A549 (cell line): Measurements from ENCODE around the gene GPRC5D.

ENCODE experiments used
- CBX2 ChIP-seq: fragments of 200-600 bp; sonication (generic); IDR thresholded peaks from 2 replicates; pipeline ENCODE4 v1.6.1; 2016; ENCODE audit warnings: low read depth, mild to moderate bottlenecking, borderline replicate concordance
- CEBPB ChIP-seq, 2 experiments: fragments of >200 bp in 1 of 2; sonication (Bioruptor Twin) in 1 of 2; formaldehyde crosslinking in 1 of 2; IDR thresholded peaks; 2 replicates each; pipeline ENCODE4 v1.6.1; 2012 to 2016
- EP300 ChIP-seq, 2 experiments: fragments of >200 bp; sonication (Bioruptor Twin); formaldehyde crosslinking; IDR thresholded peaks; 2 replicates in 1 of 2; 3 replicates in 1 of 2; pipeline ENCODE4 v1.6.1; 2016 to 2017
- MAFK ChIP-seq: fragments of 450-650 bp; IDR thresholded peaks from 2 replicates; pipeline ENCODE4 v1.6.1; 2014; ENCODE audit not compliant: partially characterized antibody
- NR3C1 ChIP-seq: fragments of >200 bp; sonication (Bioruptor Twin); formaldehyde crosslinking; IDR thresholded peaks from 3 replicates; pipeline ENCODE4 v1.6.1; 2017
- POLR2A ChIP-seq: IDR thresholded peaks from 2 replicates; pipeline ENCODE4 v1.6.1; 2012; ENCODE audit warnings: mild to moderate bottlenecking, low read length
- RCOR1 ChIP-seq: fragments of 150-350 bp; IDR thresholded peaks from 2 replicates; pipeline ENCODE4 v1.6.1; 2014; ENCODE audit warnings: antibody characterized with exemption, low read length, low read depth
- RFX5 ChIP-seq: fragments of 450-650 bp; IDR thresholded peaks from 2 replicates; pipeline ENCODE4 v1.7.1; 2014; ENCODE audit warnings: antibody characterized with exemption, mild to moderate bottlenecking, moderate library complexity
- RNF2 ChIP-seq: fragments of 200-600 bp; sonication (generic); IDR thresholded peaks from 2 replicates; pipeline ENCODE4 v1.6.1; 2016; ENCODE audit warnings: low read depth, mild to moderate bottlenecking, antibody characterized with exemption, moderate library complexity, borderline replicate concordance
- TF ChIP-seq, protein P1 (sequence below): fragments of >200 bp; sonication (Bioruptor Twin); formaldehyde crosslinking; IDR thresholded peaks from 3 replicates; pipeline ENCODE4 v1.5.1; 2016
- TF ChIP-seq, protein P2 (sequence below): IDR thresholded peaks from 2 replicates; pipeline ENCODE4 v1.6.1; 2012
- TF ChIP-seq, protein P3 (sequence below): fragments of 200-600 bp; sonication (generic); IDR thresholded peaks from 2 replicates; pipeline ENCODE4 v1.6.1; 2016; ENCODE audit warnings: antibody characterized with exemption, mild to moderate bottlenecking, moderate library complexity
- TF ChIP-seq, protein P4 (sequence below): fragments of >200 bp; sonication (Bioruptor Twin); formaldehyde crosslinking; IDR thresholded peaks from 2 replicates; pipeline ENCODE4 v1.6.1; 2016

DNA sequence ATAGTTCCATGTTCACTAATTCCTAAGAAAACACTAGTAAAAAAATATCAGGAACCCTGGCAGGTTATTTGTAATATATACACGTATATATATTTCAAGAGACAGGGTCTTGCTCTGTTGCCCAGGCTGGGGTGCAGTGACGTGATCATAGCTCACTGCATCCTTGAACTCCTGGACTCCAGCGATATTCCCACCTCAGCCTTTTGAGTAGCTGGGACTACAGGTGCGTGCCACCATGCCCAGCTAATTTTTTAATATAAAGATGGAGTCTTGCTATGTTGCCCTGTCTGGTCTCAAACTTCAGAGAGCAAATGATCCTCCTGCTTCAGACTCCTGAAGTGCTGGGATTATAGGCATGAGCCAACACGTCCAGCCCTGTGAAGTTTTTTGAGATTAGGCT is 44.4 kb downstream of the GPRC5D start:
- no peak for TF ChIP-seq MAFK
- no peak for TF ChIP-seq RNF2
- TF ChIP-seq, protein P1, sequence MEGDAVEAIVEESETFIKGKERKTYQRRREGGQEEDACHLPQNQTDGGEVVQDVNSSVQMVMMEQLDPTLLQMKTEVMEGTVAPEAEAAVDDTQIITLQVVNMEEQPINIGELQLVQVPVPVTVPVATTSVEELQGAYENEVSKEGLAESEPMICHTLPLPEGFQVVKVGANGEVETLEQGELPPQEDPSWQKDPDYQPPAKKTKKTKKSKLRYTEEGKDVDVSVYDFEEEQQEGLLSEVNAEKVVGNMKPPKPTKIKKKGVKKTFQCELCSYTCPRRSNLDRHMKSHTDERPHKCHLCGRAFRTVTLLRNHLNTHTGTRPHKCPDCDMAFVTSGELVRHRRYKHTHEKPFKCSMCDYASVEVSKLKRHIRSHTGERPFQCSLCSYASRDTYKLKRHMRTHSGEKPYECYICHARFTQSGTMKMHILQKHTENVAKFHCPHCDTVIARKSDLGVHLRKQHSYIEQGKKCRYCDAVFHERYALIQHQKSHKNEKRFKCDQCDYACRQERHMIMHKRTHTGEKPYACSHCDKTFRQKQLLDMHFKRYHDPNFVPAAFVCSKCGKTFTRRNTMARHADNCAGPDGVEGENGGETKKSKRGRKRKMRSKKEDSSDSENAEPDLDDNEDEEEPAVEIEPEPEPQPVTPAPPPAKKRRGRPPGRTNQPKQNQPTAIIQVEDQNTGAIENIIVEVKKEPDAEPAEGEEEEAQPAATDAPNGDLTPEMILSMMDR: no peak
- no peak for TF ChIP-seq RCOR1
- no peak for TF ChIP-seq NR3C1
- TF ChIP-seq, protein P2, sequence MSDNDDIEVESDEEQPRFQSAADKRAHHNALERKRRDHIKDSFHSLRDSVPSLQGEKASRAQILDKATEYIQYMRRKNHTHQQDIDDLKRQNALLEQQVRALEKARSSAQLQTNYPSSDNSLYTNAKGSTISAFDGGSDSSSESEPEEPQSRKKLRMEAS: no peak
- TF ChIP-seq, protein P3, sequence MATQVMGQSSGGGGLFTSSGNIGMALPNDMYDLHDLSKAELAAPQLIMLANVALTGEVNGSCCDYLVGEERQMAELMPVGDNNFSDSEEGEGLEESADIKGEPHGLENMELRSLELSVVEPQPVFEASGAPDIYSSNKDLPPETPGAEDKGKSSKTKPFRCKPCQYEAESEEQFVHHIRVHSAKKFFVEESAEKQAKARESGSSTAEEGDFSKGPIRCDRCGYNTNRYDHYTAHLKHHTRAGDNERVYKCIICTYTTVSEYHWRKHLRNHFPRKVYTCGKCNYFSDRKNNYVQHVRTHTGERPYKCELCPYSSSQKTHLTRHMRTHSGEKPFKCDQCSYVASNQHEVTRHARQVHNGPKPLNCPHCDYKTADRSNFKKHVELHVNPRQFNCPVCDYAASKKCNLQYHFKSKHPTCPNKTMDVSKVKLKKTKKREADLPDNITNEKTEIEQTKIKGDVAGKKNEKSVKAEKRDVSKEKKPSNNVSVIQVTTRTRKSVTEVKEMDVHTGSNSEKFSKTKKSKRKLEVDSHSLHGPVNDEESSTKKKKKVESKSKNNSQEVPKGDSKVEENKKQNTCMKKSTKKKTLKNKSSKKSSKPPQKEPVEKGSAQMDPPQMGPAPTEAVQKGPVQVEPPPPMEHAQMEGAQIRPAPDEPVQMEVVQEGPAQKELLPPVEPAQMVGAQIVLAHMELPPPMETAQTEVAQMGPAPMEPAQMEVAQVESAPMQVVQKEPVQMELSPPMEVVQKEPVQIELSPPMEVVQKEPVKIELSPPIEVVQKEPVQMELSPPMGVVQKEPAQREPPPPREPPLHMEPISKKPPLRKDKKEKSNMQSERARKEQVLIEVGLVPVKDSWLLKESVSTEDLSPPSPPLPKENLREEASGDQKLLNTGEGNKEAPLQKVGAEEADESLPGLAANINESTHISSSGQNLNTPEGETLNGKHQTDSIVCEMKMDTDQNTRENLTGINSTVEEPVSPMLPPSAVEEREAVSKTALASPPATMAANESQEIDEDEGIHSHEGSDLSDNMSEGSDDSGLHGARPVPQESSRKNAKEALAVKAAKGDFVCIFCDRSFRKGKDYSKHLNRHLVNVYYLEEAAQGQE: no peak
- no peak for TF ChIP-seq POLR2A
- no peak for TF ChIP-seq CEBPB (IDR thresholded peaks at IDR 0.05)
- TF ChIP-seq CBX2: no peak
- no peak for TF ChIP-seq EP300 (IDR thresholded peaks at IDR 0.05)
- TF ChIP-seq, protein P4, sequence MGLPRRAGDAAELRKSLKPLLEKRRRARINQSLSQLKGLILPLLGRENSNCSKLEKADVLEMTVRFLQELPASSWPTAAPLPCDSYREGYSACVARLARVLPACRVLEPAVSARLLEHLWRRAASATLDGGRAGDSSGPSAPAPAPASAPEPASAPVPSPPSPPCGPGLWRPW: no peak
- no peak for TF ChIP-seq RFX5
